ENCODE data around the gene PKIG.

The PKIG gene

DNA sequence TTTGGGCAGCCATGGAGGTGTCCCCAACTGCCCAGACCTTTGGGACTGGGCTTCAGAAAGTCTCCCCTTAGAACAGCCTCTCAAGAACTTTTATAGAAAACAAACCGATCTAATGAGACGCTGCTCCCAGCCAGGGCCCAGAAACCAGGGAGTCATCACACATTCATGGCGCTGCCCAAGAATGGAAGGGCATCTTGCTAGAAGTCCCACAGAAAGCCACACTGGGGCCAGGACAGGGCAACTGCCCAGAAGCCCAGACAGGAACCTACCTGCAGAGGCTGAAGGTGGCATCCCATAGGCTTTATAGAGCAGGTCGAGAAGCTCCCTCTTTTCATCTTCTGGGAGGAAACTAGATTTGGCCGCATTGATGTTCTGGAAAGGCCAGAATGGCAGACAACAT, 37.7 kb downstream of the PKIG start:
- DNase-seq (ENCODE audit: low read depth) = no peak

DNA sequence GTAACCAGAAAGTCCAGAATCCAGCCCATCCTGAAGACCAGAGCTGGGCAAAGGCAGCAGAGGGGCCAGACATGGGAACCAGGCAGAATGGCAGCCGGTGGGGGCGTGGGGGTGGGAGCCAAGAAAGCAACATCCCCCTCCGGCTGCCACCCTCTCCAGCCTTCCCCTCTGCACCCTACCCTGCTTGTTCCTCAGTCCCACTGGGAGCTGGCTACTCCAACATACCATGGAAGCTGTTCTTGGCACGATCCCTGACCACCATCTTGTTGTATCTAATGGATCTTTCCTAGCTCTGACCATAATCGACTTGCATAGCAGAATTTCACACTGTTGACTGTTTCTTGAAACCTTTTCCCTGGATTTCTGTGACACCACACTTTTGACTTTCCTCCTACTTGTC, 38.9 kb downstream of the PKIG start:
- DNase-seq (ENCODE audit: low read depth) = no peak

DNA sequence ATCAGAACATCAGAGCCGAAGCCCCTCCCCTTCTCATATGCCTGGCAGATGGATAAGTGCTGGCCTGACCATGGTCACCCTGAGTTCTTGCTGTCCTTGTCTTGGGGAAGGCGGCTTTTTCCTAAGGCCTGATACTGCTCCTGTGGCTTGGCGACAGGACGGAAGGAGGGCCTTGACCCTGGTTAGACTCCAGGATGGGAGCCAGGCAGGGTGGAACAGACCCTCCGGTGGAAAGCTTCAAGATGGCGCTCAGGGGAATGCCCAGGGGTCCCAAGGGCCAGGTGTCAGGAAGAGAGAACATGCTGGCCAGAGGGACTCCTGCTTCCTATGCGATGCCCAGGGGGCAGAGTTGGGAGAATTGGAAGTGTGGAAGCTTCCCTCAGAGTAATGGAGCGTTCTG, 39.6 kb downstream of the PKIG start:
- DNase-seq (ENCODE audit: low read depth) = no peak

DNA sequence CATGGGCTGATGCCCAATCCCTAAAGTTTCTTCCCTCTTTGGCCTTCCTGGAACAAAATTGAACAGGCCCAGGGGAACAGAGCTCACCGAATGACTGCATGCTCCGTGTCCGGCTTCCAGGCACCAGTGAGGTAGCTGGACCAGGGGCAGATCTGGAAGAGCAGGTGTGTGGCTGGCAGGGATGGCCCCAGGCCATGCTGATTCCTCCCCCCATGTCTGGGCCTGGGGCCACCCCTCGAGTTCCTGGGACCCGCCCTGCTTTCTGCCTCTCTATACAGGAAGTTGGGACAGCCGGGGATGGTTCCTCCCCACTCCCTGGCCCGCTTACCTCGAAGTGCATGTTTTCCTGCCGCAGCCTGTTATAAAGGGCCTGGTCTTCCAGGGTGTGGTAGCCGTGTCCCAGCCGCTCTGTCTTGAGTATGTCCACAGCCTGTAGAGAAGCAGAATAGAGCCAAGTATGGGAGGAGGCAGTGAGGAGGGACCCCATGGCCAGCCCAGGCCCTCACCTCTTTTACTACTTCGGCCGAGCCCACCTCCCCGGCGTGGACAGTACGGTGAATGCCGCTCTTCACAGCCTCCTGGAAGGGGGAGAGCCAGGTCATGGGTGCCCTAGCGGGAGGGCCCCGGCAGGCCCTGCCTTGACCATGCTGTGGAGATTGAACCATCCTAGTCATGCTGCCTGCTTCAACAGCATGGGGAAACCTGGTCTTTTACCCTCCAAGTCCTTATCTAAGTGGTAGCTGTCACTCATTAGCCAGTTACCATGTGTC, 40.3 kb downstream of the PKIG start:
- no peak for DNase-seq (ENCODE audit: low read depth)

DNA sequence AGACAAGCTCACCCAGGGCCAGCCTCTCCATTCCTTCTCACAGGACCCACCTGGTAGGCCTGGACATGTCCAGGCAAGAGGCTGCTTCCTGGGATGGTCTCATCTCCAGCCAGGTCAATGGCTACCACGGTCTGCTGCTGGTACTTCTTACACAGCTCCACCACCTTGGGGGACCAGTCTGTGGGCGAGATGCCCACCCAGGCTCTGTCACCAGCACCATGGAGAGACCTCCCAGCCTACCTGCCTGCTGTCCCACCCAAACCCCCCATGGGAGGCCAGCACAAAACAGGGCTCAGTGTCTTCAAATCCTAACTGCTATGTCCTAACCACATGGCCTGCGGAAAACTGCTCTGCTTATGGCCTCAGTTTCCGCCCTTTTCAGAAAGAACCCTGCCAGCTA, 41.8 kb downstream of the PKIG start:
- no peak for DNase-seq (ENCODE audit: low read depth)

DNA sequence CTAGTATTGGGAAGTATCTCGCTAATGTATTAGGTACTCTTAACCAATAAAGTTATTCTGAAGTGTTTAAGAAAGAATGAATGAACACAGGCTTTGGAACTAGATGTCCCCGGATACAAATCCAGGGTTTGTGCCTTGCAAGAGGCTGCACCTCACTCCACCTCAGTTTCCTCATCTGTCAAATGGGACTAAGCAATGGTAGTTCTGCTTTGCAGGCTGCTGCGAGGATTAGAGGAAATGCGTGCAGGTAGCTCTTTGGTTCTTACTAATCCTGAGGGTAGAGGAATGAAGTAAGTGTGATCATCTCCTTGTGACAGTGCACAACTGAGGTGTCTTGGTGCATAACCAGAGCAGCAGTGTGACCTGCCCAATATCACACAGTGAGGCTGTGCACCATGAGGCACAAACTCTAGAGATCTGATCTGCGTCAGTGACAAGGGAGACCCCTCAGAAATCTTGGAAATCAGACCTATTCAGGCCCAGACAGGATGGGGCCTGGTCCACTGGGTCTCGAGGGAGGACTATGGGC, 42.4 kb downstream of the PKIG start:
- DNase-seq (ENCODE audit: low read depth) = no peak

- DNase-seq (ENCODE audit: low read depth) = no peak
Measured at GRCh38 chr20:44625361-44625760, 43.0 kb downstream of the PKIG start.

- DNase-seq (ENCODE audit: low read depth) = no peak
Measured at GRCh38 chr20:44626278-44626677, 43.9 kb downstream of the PKIG start.

GRCh38 chr20:44627364-44628010, 45.1 kb downstream of the PKIG start:
- DNase-seq (ENCODE audit: low read depth) = no peak

- no peak for DNase-seq (ENCODE audit: low read depth)
Measured at GRCh38 chr20:44629017-44629385, 46.6 kb downstream of the PKIG start.

- DNase-seq (ENCODE audit: low read depth) = no peak
Measured at GRCh38 chr20:44629542-44629941, 47.2 kb downstream of the PKIG start.

GRCh38 chr20:44630297-44630696, 47.9 kb downstream of the PKIG start:
- DNase-seq (ENCODE audit: low read depth) = no peak

- DNase-seq (ENCODE audit: low read depth) = no peak
Measured at GRCh38 chr20:44632103-44632752, 49.8 kb downstream of the PKIG start.

GRCh38 chr20:44633187-44633810, 50.9 kb downstream of the PKIG start:
- no peak for DNase-seq (ENCODE audit: low read depth)

- no peak for DNase-seq (ENCODE audit: low read depth)
Measured at GRCh38 chr20:44633872-44634600, 51.7 kb downstream of the PKIG start.

DNA sequence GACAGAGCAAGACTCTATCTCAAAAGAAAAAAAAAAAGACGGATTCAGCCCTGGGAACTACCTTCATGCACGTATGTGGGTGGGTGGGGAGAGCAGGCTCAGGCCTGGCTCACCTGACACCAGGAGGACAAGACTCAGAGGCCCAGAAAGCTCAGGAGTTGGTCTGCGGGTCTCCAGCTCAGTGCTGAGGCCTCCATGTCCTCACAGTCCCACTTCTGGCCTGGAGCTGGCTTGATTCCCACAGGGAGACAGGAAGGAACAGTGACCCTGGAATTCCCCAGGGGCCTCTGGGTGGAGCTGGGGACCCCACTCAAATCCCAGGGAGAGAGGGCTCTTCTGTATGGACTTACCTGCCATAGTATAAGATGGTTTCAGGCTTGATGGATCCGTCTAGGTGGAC, 53.5 kb downstream of the PKIG start:
- no peak for DNase-seq (ENCODE audit: low read depth)

- no peak for DNase-seq (ENCODE audit: low read depth)
Measured at GRCh38 chr20:44637042-44637441, 54.7 kb downstream of the PKIG start.

DNA sequence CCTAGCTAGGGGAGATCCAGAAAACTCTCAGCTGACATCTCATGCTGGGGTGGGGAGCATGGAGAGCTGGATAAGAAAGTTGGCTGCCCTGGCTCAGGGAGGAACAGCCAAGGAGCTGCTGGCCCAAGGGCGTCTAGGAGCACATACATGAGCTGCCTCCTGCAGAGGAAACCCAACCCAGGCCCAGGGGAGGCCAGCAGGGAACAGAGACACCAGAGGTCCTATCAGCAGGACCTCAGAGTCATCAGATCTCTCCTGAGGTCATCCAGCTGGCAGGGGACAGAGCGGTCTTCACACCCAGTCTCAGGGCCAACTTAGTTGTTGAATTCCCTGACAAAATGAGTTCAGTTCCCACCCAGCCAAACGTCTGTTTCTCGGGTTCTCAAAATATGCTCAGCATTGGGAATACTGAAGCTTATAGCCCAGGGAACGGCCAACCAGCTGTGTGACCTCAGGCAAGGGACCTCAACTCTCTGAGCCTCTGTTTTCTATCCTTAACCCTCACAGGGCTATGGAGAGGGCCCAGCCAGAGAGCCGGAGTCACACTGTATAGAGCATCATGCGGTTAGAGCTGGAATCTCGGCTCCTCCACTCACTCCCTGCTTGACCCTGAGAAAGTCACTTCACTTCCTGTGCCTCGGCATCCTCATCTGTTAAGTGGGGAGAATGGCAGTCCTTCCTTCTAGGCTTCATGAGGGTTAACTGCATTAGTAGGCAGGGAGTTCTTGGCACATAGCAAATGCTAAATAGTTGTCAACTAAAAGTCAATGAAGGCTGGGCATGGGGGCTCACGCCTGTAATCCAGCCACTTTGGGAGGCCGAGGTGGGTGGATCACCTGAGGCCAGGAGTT, 55.4 kb downstream of the PKIG start:
- no peak for DNase-seq (ENCODE audit: low read depth)

DNA sequence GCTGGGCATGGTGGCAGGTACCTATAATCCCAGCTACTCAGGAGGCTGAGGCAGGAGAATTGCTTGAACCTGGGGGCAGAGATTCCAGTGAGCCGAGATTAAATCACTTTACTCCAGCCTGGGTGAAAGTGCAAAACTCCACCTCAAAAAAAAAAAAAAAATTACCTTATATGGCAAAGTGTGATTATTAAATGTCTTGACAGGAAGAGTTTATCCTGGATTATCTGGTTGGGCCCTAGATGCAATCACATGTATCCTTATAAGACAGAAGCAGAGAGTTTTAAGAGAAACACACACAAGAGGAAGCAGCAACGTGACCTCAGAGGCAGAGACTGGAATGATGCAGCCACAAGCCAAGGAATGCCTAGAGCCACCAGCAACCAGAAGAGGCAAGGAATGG, 58.1 kb downstream of the PKIG start:
- no peak for DNase-seq (ENCODE audit: low read depth)

- DNase-seq (ENCODE audit: low read depth) = no peak
Measured at GRCh38 chr20:44641325-44641724, 58.9 kb downstream of the PKIG start.
